Measurements from ENCODE around the gene CDKAL1.

CDKAL1 gene

DNA sequence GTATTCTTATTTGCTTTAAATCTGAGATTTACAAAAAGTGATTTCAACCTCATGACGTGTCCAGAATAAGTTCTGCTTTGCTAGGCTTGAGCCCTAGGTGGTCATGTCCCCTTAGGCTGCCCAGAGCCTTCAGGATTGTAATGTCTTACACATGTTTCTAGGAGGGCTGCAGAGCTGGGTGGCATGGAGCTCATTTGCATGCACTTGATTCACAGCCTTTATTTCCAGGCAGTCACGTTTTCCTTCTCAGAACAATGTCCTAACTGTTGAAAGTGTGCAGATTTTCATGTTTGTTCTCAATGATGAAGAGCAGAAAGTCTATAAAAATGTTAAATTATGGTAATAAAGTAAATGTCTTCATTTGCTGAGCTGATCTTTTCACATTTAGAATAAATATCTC, 610.7 kb downstream of the CDKAL1 start:
- Histone ChIP-seq H3K36me3 (ENCODE audit: insufficient read depth, low read length) (no peaks in the 10 kb centered on the region), H3K4me3 (ENCODE audit: low read length, poor library complexity, severe bottlenecking) (no peak overlapping the region), H3K9ac (ENCODE audit: low read depth, low read length, poor library complexity, severe bottlenecking) (no peak overlapping the region), H3K4me2 (ENCODE audit: low read depth, low read length, poor library complexity, severe bottlenecking) (no peak overlapping the region), H3K79me2 (ENCODE audit: insufficient read depth, low read length) (no peaks in the 10 kb centered on the region), H3K27me3 (ENCODE audit: insufficient read depth, low read length, poor library complexity, severe bottlenecking) (no peaks in the 10 kb centered on the region), H3F3A (ENCODE audit: low read depth) (no peaks in the 10 kb centered on the region), H3K9me3 (ENCODE audit: insufficient read depth, low read depth, low read length) (no peaks in the 10 kb centered on the region), H2AFZ (ENCODE audit: low read length) (no peak overlapping the region), H3K4me1 (ENCODE audit: insufficient read depth, low read length, poor library complexity, severe bottlenecking) (no peaks in the 10 kb centered on the region), H3K9me2 (replicated peaks; ENCODE audit: low read depth, low read length) (no peaks in the 10 kb centered on the region), H4K20me1 (ENCODE audit: insufficient read depth, low read length, poor library complexity, severe bottlenecking) (no peaks in the 10 kb centered on the region)
- TF ChIP-seq, protein P1, sequence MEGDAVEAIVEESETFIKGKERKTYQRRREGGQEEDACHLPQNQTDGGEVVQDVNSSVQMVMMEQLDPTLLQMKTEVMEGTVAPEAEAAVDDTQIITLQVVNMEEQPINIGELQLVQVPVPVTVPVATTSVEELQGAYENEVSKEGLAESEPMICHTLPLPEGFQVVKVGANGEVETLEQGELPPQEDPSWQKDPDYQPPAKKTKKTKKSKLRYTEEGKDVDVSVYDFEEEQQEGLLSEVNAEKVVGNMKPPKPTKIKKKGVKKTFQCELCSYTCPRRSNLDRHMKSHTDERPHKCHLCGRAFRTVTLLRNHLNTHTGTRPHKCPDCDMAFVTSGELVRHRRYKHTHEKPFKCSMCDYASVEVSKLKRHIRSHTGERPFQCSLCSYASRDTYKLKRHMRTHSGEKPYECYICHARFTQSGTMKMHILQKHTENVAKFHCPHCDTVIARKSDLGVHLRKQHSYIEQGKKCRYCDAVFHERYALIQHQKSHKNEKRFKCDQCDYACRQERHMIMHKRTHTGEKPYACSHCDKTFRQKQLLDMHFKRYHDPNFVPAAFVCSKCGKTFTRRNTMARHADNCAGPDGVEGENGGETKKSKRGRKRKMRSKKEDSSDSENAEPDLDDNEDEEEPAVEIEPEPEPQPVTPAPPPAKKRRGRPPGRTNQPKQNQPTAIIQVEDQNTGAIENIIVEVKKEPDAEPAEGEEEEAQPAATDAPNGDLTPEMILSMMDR (conservative IDR thresholded peaks at IDR 0.05; ENCODE audit: low read length), result no peak
- no peak for TF ChIP-seq EZH2phosphoT487 (IDR thresholded peaks at IDR 0.05; ENCODE audit: borderline replicate concordance)

DNA sequence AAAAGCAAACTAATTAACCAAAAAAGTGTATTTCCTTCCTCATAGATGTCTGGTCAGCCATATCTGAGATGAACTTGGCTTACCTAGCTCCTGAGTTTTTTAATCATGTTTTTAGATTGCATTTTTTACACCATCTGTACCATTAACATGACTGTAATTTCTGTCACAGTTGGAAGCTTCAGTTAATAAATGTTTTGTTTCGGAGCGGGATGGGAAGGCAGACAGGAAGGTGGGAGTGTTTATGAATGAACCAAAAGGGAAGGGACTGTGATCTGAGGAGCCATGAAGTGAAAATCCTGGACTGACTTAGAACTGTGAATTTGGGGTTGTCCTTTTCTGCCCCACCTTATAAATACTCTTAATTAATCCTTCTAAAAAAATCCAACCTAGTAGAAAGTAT, 613.7 kb downstream of the CDKAL1 start:
- Histone ChIP-seq H3K4me3 (ENCODE audit: low read length, poor library complexity, severe bottlenecking) (no peak overlapping the region), H2AFZ (ENCODE audit: low read length) (no peak overlapping the region), H3K4me2 (ENCODE audit: low read depth, low read length, poor library complexity, severe bottlenecking) (no peak overlapping the region), H3K27me3 (ENCODE audit: insufficient read depth, low read length, poor library complexity, severe bottlenecking) (no peaks in the 10 kb centered on the region), H4K20me1 (ENCODE audit: insufficient read depth, low read length, poor library complexity, severe bottlenecking) (no peaks in the 10 kb centered on the region), H3K9me2 (replicated peaks; ENCODE audit: low read depth, low read length) (no peaks in the 10 kb centered on the region), H3K9ac (ENCODE audit: low read depth, low read length, poor library complexity, severe bottlenecking) (no peak overlapping the region), H3K36me3 (ENCODE audit: insufficient read depth, low read length) (no peaks in the 10 kb centered on the region), H3K4me1 (ENCODE audit: insufficient read depth, low read length, poor library complexity, severe bottlenecking) (no peaks in the 10 kb centered on the region), H3K9me3 (ENCODE audit: insufficient read depth, low read depth, low read length) (no peaks in the 10 kb centered on the region), H3F3A (ENCODE audit: low read depth) (no peaks in the 10 kb centered on the region), H3K79me2 (ENCODE audit: insufficient read depth, low read length) (no peaks in the 10 kb centered on the region)
- no peak for TF ChIP-seq EZH2phosphoT487 (IDR thresholded peaks at IDR 0.05; ENCODE audit: borderline replicate concordance)
- TF ChIP-seq, protein P1 (conservative IDR thresholded peaks at IDR 0.05; ENCODE audit: low read length), result no peak

DNA sequence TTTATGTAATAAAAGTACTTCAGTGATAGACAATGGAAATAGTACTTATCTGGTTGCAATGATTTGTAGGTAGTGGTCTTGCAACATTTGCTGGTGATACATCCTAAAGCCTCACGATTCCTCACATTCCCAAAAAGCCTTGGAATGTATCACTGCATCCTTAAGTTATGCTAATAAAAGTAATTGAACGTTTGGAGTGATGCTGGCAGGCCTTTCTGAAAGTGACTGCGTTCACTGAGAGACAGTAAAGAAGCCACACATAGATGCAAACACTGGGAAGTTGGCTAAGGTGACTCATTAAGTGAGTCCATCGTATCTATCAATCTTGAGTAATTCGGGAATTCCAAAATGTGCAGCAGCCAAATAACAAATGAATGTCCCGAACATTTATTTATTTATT, 615.2 kb downstream of the CDKAL1 start:
- no peaks in the 10 kb centered on the region for H3K4me1 ChIP-seq (ENCODE audit: insufficient read depth, low read length, poor library complexity, severe bottlenecking)
- no peak overlapping the region for H3K9ac ChIP-seq (ENCODE audit: low read depth, low read length, poor library complexity, severe bottlenecking)
- TF ChIP-seq EZH2phosphoT487 (IDR thresholded peaks at IDR 0.05; ENCODE audit: borderline replicate concordance), result no peak
- TF ChIP-seq, protein P1 (conservative IDR thresholded peaks at IDR 0.05; ENCODE audit: low read length), result no peak
- H3K79me2 ChIP-seq (ENCODE audit: insufficient read depth, low read length), result no peaks in the 10 kb centered on the region
- H3K4me3 ChIP-seq (ENCODE audit: low read length, poor library complexity, severe bottlenecking), result no peak overlapping the region
- H3K9me3 ChIP-seq (ENCODE audit: insufficient read depth, low read depth, low read length), result no peaks in the 10 kb centered on the region
- no peaks in the 10 kb centered on the region for H3K36me3 ChIP-seq (ENCODE audit: insufficient read depth, low read length)
- H3K9me2 ChIP-seq (replicated peaks; ENCODE audit: low read depth, low read length), result no peaks in the 10 kb centered on the region
- H2AFZ ChIP-seq (ENCODE audit: low read length), result no peak overlapping the region
- H4K20me1 ChIP-seq (ENCODE audit: insufficient read depth, low read length, poor library complexity, severe bottlenecking), result no peaks in the 10 kb centered on the region
- H3K27me3 ChIP-seq (ENCODE audit: insufficient read depth, low read length, poor library complexity, severe bottlenecking), result no peaks in the 10 kb centered on the region
- H3F3A ChIP-seq (ENCODE audit: low read depth), result no peaks in the 10 kb centered on the region
- H3K4me2 ChIP-seq (ENCODE audit: low read depth, low read length, poor library complexity, severe bottlenecking), result no peak overlapping the region
